Osteocyte (in vitro differentiated cells): ENCODE data around the gene SSTR3. TPM values are rescaled to one million over a fixed set of nuclear protein-coding genes. Genes with fewer than 3 reads are reported as not detected.

ENCODE experiments used
- DNase-seq: peaks from one replicate; pipeline ENCODE4 v3.0.0; 2021; ENCODE audit warnings: mixed read lengths; ENCODE audit not compliant: unreplicated experiment; ENCODE audit errors: extremely low spot score
- H3K27ac Mint-ChIP-seq: one replicate; pipeline ENCODE4 v1.8.0; 2021; ENCODE audit warnings: mild to moderate bottlenecking, mixed read lengths; ENCODE audit not compliant: unreplicated experiment
- H3K27me3 Mint-ChIP-seq: one replicate; pipeline ENCODE4 v1.8.0; 2021; ENCODE audit warnings: mixed read lengths; ENCODE audit not compliant: unreplicated experiment
- H3K36me3 Mint-ChIP-seq: one replicate; pipeline ENCODE4 v1.8.0; 2021; ENCODE audit warnings: mixed read lengths; ENCODE audit not compliant: unreplicated experiment
- H3K4me1 Mint-ChIP-seq: one replicate; pipeline ENCODE4 v1.8.0; 2021; ENCODE audit warnings: mixed read lengths; ENCODE audit not compliant: unreplicated experiment
- H3K4me3 Mint-ChIP-seq: one replicate; pipeline ENCODE4 v1.8.0; 2021; ENCODE audit warnings: mild to moderate bottlenecking, moderate library complexity, mixed read lengths; ENCODE audit not compliant: unreplicated experiment
- H3K9me3 Mint-ChIP-seq: one replicate; pipeline ENCODE4 v1.8.0; 2021; ENCODE audit warnings: mixed read lengths; ENCODE audit not compliant: unreplicated experiment
- CTCF ChIP-seq: fragments of 200-600 bp; sonication (generic); IDR thresholded peaks from 2 replicates; pipeline ENCODE4 v1.5.0; 2021; ENCODE audit warnings: antibody characterized with exemption, mild to moderate bottlenecking, moderate library complexity
- total RNA-seq: library from RNA; stranded (reverse); gene quantifications from 2 replicates; pipeline ENCODE4 v1.2.1, GENCODE V29; 2021

Gene SSTR3
- total RNA-seq, 1 donor from 2014 or later = not detected

GRCh38 chr22:37211866-37212173 lies 457 bp downstream of the SSTR3 start:
- Mint-ChIP-seq H3K27me3 (peaks cover 27% of the 10 kb centered on the region), H3K4me1 (peaks cover 18% of the 10 kb centered on the region), H3K4me3 (no peak overlapping the region), H3K36me3 (no peaks in the 10 kb centered on the region), H3K27ac (no peak overlapping the region), H3K9me3 (no peaks in the 10 kb centered on the region)
- no peak for DNase-seq
- no peak for TF ChIP-seq CTCF

GRCh38 chr22:37211075-37211865 lies 1.0 kb downstream of the SSTR3 start:
- H3K27ac Mint-ChIP-seq = no peak overlapping the region
- no peak overlapping the region for H3K4me3 Mint-ChIP-seq
- DNase-seq = no peak
- H3K27me3 Mint-ChIP-seq = peaks cover 22% of the 10 kb centered on the region
- H3K4me1 Mint-ChIP-seq = peaks cover 18% of the 10 kb centered on the region
- H3K36me3 Mint-ChIP-seq = no peaks in the 10 kb centered on the region
- H3K9me3 Mint-ChIP-seq = no peaks in the 10 kb centered on the region
- TF ChIP-seq CTCF = no peak

GRCh38 chr22:37210041-37210803 lies 2.1 kb downstream of the SSTR3 start:
- Mint-ChIP-seq H3K4me1 (peaks cover 18% of the 10 kb centered on the region), H3K27ac (no peak overlapping the region)

GRCh38 chr22:37209140-37209845 lies 3.0 kb downstream of the SSTR3 start:
- Mint-ChIP-seq H3K4me3 (no peak overlapping the region), H3K36me3 (no peaks in the 10 kb centered on the region), H3K27me3 (peaks cover 7% of the 10 kb centered on the region), H3K9me3 (no peaks in the 10 kb centered on the region), H3K4me1 (peaks cover 18% of the 10 kb centered on the region), H3K27ac (no peak overlapping the region)
- no peak for DNase-seq
- no peak for TF ChIP-seq CTCF

More at GRCh38 chr22:37210041-37210803, 2.1 kb downstream of the SSTR3 start:
- Mint-ChIP-seq H3K36me3 (no peaks in the 10 kb centered on the region), H3K4me3 (no peak overlapping the region), H3K27me3 (peaks cover 14% of the 10 kb centered on the region), H3K9me3 (no peaks in the 10 kb centered on the region)
- no peak for DNase-seq
- no peak for TF ChIP-seq CTCF
